ENCODE measurements around the gene INAVA. TPM values are rescaled to one million over a fixed set of nuclear protein-coding genes. Genes with fewer than 3 reads are reported as not detected.
"Not testable (repeated sequence)": the region's sequence is repeated elsewhere in the genome, so short reads cannot be mapped to it uniquely, and the experiment has no call there.

INAVA gene
- total and polyA plus RNA-seq, 2 donors (not counting 1 experiment from before 2014, with no cell fraction given): 0.06 to 0.34 TPM

- H3K4me3 Mint-ChIP-seq: no peak overlapping the region
- POLR2A ChIA-PET: no interaction called here
Observed at GRCh38 chr1:200929530-200930278, 35.0 kb downstream of the INAVA start.

DNA sequence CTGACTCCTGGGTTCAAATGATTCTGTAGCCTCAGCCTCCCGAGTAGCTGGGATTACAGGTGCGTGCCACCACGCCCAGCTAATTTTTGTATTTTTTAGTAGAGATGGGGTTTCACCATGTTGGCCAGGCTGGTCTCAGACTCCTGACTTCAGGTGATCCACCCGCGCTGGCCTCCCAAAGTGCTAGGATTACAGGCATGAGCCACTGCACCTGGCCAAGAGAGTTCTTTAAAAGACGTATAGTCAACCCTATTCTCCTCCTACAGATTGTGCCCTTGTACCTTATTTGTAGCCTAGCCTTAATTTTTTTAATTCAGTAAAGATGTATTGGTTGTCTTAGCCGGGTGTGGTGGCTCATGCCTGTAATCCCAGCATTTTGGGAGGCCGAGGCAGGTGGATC lies 35.6 kb downstream of the INAVA start:
- H3K36me3 ChIP-seq (replicated peaks in 1 of 2; ENCODE audit: control extremely low read depth in 1 of 2, control insufficient read depth in 1 of 2, extremely low read depth in 1 of 2, insufficient read depth in 2 of 2, low read length in 1 of 2); intact Hi-C loops (cut with micrococcal nuclease); CTCF ChIA-PET; H3K9ac ChIP-seq (ENCODE audit: low read length); ATAC-seq (ENCODE audit: low read depth); H3K4me2 ChIP-seq (replicated peaks; ENCODE audit: low read depth, low read length, poor library complexity, severe bottlenecking); POLR2A ChIA-PET; H3K4me1 Mint-ChIP-seq; H3K27me3 Mint-ChIP-seq; H3K79me2 ChIP-seq (ENCODE audit: control insufficient read depth, insufficient read depth, low read length); H3K27me3 ChIP-seq (replicated peaks in 1 of 4; ENCODE audit: control extremely low read depth in 1 of 4, control insufficient read depth in 3 of 4, insufficient read depth in 4 of 4, low read length in 3 of 4); H3K27ac Mint-ChIP-seq; H3K4me3 ChIP-seq (ENCODE audit: control extremely low read depth in 1 of 5, extremely low read depth in 1 of 5, insufficient read depth in 1 of 5, low read depth in 2 of 5, low read length in 4 of 5); H2AFZ ChIP-seq (ENCODE audit: insufficient read depth, low read depth, low read length, poor library complexity, severe bottlenecking); H3K9me3 Mint-ChIP-seq (ENCODE audit: insufficient read depth); DNase-seq; H3K27ac ChIP-seq (ENCODE audit: low read length in 2 of 2); H4K20me1 ChIP-seq (ENCODE audit: control insufficient read depth, insufficient read depth, low read length, poor library complexity, severe bottlenecking); H3K4me1 ChIP-seq (ENCODE audit: control insufficient read depth in 2 of 2, insufficient read depth in 2 of 2, low read length in 2 of 2); H3K9me3 ChIP-seq (ENCODE audit: control extremely low read depth in 1 of 3, control insufficient read depth in 2 of 3, insufficient read depth in 1 of 3, low read length in 2 of 3); H3K4me3 Mint-ChIP-seq: not testable (repeated sequence)
- no CpG with 5 or more reads among the region's 8 CpGs for WGBS (ENCODE audit: insufficient coverage)

More at GRCh38 chr1:200929530-200930278, 35.0 kb downstream of the INAVA start:
- H3K27me3 Mint-ChIP-seq: peaks cover 3% of the 10 kb centered on the region
- 100% methylated on average over 1 of the region's 4 CpGs for WGBS (ENCODE audit: insufficient coverage)
- CTCF ChIA-PET: no interaction called here
- Histone ChIP-seq H3K9me3 (ENCODE audit: control extremely low read depth in 1 of 3, control insufficient read depth in 2 of 3, insufficient read depth in 1 of 3, low read length in 2 of 3) (peaks cover 0 to 3% (median 0%) of the 10 kb centered on the region in 3 donors), H3K4me3 (ENCODE audit: control extremely low read depth in 1 of 5, extremely low read depth in 1 of 5, insufficient read depth in 1 of 5, low read depth in 2 of 5, low read length in 4 of 5) (no peak overlapping the region), H3K9ac (ENCODE audit: low read length) (no peak overlapping the region), H4K20me1 (ENCODE audit: control insufficient read depth, insufficient read depth, low read length, poor library complexity, severe bottlenecking) (no peaks in the 10 kb centered on the region), H3K27ac (ENCODE audit: low read length in 2 of 2) (no peak overlapping the region), H3K36me3 (replicated peaks in 1 of 2; ENCODE audit: control extremely low read depth in 1 of 2, control insufficient read depth in 1 of 2, extremely low read depth in 1 of 2, insufficient read depth in 2 of 2, low read length in 1 of 2) (no peaks in the 10 kb centered on the region), H3K4me2 (replicated peaks; ENCODE audit: low read depth, low read length, poor library complexity, severe bottlenecking) (no peak overlapping the region), H3K79me2 (ENCODE audit: control insufficient read depth, insufficient read depth, low read length) (no peaks in the 10 kb centered on the region), H3K27me3 (replicated peaks in 1 of 4; ENCODE audit: control extremely low read depth in 1 of 4, control insufficient read depth in 3 of 4, insufficient read depth in 4 of 4, low read length in 3 of 4) (no peaks in the 10 kb centered on the region), H3K4me1 (ENCODE audit: control insufficient read depth in 2 of 2, insufficient read depth in 2 of 2, low read length in 2 of 2) (no peaks in the 10 kb centered on the region), H2AFZ (ENCODE audit: insufficient read depth, low read depth, low read length, poor library complexity, severe bottlenecking) (no peak overlapping the region)
- no peaks in the 10 kb centered on the region for H3K4me1 Mint-ChIP-seq
- ATAC-seq (ENCODE audit: low read depth) (no peak), DNase-seq (no peak)
- intact Hi-C loops (cut with micrococcal nuclease): no loop called here
- TF ChIP-seq CTCF (IDR thresholded peaks at IDR 0.05): no peak
- TF ChIP-seq EZH2 (IDR thresholded peaks at IDR 0.05; ENCODE audit: borderline replicate concordance, insufficient read depth, low read depth, low read length, poor library complexity, severe bottlenecking): no peak
- no peak overlapping the region for H3K27ac Mint-ChIP-seq
- H3K9me3 Mint-ChIP-seq (ENCODE audit: insufficient read depth): peaks cover 3% of the 10 kb centered on the region
